Activated CD8-positive, alpha-beta memory T cell treated with anti-CD3 and anti-CD28 coated beads, Interleukin-2, amount 50 U/mL, for 1 hour (primary cell): Measurements from ENCODE around the gene CACTIN.
A peak's percentile ranks its signal among the peaks of the same experiment; 100 is the strongest.
"Not testable (repeated sequence)": the region's sequence is repeated elsewhere in the genome, so short reads cannot be mapped to it uniquely, and the experiment has no call there.

Experiments
- DNase-seq: peaks from one replicate; pipeline ENCODE4 v3.0.0-alpha.2; 2020; ENCODE audit errors: extremely low read depth

CACTIN gene

DNA sequence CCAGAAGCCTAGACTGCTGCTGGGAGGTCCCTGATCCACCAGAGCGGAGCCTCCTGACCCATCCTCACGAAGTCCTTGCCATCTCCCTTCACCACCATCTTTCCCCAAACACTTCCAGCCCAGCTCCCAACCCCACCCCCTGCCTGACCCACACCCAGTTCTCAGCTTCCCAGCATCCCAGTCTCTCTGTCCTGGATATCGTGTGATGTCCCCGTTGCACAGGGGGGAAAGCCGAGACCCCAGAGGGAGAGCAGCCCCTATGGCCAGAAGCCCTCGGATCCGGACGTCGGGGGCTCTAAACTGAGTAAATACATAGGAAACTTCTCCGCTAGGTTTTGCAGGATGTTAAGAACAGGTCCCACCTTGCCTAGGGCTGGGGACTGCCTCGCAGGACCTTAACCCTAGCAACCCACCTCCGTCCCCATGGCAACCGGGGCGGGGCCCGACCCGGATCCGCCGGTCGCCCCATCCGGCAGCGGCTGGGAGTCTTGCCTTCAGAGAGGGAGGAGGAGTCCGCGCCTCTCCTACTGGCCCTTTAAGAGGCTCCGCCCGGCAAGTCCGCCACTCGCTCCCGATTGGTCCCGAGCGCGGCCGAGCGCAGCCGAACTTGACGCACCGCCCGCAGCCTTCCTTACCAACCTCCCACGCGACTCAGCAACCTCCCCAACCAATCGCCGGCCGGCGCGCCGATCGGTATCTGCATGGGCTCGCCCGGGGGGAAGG lies 54.3 kb downstream of the CACTIN start:
- DNase-seq, result peak; percentile 97

GRCh38 chr19:3570606-3571011 lies 56.0 kb downstream of the CACTIN start:
- DNase-seq, result no peak

DNA sequence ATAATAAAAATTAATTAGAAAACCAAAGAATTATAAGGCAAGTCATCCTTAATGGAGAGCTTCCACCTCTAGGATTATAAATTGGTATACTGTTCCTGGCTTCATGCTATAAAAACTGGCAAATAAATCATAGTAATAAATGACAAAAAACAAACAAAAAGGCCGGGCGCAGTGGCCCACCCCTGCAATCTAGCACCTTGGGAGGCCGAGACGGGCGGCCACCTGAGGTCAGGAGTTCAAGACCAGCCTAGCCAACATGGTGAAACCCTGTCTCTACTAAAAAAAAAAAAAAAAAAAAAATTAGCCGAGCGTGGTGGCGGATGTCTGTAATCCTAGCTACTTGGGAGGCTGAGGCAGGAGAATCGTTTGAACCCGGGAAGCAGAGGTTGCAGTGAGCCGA lies 56.5 kb downstream of the CACTIN start:
- not testable (repeated sequence) for DNase-seq

- DNase-seq, result no peak
Measured at GRCh38 chr19:3565139-3565538, 61.5 kb downstream of the CACTIN start.

DNA sequence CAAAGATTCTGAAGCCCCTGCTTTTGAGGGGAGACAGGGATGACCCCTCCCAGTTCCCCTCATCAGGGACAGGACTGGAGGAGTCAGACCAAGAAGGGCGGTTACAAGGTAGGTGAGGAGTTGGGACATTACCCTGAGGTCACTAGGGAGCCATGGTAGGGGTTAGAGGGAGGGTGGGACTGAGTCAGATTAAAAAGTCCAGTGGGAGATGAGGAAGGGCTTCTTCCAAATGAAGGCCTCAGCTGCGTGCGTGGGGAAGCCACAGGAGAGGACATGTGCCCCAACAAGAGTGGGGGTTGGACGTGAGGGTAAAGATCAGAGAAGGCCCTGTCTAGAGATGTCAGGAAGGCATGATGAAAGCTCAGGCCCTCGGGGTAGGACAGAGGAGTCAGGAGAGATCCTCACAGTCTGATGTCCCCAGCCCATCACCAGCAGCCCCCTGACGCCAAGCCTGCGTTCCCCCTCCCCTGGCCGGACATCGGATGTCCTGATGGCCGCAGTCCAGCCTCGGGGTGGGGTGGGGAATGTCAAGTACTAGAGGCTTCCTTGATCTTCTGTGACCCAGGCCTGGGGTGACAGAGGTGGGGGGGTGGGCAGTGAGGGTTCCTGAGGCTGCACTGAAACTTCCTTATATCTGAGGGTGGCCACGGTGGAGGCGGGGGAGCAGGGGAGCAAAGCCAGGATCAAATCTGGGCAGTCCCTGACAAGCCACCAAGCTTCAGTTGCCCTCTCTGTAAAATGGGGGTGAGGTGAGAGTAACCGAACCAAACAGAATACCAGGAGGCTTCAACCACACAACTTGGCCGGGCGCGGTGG lies 62.7 kb downstream of the CACTIN start:
- no peak for DNase-seq
